DMS 273 (cell line): ENCODE results near the gene TRPV3.
"Not testable (repeated sequence)": the region's sequence is repeated elsewhere in the genome, so short reads cannot be mapped to it uniquely, and the experiment has no call there.

Experiments
- DNase-seq: peaks from one replicate; lab custom pipeline; 2025; ENCODE audit not compliant: unreplicated experiment; lab: John Stamatoyannopoulos, UW

Gene TRPV3

DNA sequence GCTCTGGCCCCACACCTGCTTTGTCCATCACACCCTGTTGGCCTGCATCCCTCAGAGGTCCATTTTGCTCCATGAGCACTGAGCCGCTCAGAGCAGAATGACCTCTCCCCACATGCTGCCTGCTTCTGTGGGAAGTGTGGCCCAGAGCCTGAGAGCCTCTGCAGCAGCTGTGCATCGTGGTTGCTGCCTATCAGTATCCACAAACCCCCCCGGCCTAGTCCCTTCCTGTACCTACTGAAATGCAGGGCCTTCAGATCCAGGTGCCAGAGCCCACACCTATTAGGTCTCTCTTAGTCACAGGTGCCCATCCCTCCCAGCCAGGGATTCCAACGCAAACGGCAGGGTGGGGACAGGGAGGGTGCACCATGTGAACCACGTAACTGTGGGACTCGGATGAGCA lies 16.6 kb upstream of the TRPV3 start:
- DNase-seq: no peak

DNA sequence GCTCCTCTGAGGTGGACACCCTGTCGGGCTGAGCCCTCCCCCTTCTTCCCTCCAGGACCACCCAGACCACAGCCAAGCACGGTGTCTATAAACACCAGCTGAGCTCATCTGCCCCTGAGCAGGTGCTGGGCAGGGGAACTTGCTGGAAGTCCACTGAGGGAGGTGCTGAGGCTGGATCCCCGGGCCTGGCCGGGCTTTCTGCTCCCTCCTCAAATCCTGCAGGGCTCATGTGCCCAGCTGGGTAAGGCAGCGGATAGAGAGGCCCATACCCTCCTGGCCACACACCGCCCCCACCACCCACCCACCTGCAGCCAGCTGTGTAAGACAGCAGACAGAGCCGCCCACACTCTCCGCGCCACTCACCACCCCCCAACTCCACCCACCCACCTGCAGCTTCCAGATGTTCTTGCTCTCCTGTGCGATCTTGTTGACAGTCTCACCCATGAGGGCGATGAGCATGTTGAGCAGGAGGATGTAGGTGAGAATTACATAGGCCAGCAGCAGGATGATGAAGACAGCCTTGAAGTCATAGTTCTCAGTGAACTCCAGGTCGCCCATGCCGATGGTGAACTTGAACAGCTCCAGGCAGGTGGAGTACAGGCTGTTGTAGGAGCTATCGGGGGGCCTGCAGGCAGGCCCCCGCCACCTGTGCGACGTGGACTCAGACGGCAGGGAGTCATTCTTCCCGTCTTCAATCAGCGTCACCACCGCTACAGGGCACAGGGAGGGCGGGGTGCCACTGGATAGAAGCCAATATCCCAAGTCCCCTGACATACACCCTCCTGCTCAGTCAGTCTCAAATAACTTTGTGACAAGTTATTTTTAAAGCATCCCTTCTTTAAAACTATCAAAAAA lies 15.9 kb upstream of the TRPV3 start:
- DNase-seq: no peak

DNA sequence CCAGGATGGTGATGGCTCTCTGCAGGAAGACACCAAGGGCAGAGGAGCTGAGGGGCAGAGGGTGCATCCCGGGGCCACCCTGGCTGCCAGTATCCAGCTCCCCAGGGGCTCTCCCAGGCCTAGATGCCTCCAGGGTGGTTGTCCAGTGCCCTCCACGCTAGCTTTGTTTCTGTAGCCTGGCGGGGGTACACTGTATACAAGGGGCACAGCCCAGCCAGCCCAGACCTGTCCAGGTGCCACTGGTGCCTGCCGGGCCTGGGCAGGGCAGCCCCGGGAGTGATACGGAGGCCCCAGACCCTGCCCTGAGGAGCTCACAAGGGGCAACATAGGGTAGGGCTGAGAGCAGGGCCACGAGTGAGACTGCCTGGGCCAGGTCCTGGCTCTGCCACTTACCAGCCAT lies 14.6 kb upstream of the TRPV3 start:
- DNase-seq: no peak

DNA sequence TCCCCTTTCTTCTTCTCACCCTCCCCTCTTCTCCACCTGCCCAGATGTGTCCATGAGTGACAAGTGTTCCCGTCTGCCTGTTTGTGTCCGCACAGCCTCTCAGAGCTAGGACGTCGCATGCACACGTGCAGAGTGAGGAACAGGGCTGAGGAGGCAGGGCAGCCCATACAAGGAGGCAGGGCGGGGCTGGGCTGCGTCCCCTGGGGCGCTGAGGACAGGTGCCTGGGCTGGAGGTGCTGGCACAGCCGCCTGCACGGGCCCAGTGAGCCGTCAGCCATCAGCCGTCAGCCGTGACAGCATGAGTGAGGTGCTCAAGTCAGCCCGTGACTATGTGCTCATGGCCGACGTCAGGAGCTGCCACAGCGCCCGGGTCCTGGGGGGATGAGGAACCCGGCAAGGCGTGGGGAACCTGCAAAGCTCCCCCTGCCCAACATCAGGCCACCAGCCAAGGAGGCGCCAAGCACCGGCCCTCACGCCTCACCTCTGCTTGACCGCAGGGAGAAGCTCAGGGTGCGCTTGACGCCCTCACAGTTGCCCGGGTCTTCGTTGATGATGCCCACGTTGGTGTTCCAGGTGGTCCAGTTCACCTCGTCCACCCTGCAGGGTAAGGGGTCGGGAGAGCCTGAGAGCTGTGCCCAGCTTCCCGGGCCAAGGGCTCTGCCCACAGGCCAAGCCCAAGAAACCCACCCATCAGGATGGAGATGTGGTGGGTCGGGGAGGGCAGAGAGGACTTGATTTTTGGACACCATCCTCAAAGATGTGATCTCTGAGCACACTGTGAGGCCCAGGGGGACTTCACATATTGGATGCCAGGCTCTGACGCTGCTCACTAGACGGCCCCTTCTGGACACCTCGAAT lies 13.7 kb upstream of the TRPV3 start:
- no peak for DNase-seq

DNA sequence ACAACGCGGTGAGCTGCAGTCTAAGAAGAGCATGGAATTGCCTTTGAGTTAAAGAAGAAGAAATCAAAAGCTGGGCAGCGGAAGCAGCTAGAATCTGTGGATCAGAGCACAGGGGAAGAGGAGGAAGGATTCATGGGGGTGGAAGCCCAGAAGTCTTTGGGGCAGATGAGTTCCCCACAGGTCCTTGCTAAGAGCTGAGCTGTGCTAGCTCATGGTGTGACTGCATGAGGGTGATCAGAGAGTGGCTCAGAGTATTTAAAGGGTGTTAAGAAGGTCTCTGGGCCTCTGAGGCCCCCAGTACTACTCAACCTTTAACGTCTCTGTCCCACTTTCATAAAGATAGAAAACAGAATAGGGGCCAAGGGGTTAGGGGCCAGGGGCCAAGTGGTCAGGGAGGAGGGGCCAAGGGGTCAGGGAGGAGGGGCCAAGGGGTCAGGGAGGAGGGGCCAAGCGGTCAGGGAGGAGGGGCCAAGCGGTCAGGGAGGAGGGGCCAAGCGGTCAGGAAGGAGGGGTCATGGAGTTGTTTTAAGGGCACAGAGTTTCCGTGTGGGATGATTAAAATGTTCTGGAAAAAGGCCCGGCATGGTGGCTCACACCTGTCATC lies 12.0 kb upstream of the TRPV3 start:
- no peak for DNase-seq

DNA sequence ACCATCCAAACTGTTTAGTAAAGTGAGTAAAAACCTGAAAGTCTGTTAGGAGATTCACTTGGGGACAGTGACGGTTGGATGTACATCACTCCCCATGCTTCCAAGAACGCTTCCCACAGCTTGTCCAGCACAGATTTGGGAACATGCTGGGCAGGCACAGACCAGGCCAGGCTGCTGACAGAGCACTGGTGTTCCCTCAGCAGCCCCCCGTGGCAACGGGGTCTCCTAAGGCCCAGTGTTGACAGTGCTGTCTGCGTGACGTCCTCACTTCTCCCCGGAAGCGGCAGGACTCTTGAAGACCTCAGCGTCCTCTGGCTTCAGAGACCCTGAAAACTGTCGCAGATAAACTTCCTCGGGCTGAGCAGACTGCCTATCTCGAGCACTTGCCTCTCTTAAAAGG lies 8.9 kb upstream of the TRPV3 start:
- DNase-seq: no peak

DNA sequence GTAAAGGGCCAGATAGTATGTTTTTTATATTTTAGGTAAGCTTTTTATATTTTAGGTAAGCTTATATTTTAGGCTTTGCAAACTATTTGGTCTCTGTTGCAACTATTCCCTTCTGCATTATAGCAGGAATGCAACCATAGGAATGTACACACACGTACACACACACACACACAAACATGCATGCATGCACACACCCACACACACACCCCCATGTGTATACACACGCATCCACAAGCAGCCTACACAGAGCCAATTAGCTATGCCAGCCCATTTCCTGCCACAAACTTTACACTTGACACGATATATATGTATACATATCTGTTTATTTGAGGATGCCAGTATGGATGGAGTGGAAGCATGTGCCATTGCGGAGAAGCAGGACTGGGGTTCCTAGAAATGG lies 7.5 kb upstream of the TRPV3 start:
- DNase-seq: no peak

DNA sequence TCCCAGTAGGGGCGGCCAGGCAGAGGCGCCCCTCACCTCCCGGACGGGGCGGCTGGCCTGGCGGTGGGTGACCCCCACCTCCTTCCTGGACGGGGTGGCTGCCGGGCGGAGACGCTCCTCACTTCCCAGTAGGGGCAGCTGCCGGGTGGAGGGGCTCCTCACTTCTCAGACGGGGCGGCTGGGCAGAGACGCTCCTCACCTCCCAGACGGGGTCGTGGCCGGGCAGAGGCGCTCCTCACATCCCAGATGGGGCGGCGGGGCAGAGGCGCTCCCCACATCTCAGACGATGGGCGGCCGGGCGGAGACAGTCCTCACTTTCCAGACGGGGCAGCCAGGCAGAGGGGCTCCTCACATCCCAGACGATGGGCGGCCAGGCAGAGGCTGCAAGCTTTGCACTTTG lies 6.6 kb upstream of the TRPV3 start:
- not testable (repeated sequence) for DNase-seq

DNA sequence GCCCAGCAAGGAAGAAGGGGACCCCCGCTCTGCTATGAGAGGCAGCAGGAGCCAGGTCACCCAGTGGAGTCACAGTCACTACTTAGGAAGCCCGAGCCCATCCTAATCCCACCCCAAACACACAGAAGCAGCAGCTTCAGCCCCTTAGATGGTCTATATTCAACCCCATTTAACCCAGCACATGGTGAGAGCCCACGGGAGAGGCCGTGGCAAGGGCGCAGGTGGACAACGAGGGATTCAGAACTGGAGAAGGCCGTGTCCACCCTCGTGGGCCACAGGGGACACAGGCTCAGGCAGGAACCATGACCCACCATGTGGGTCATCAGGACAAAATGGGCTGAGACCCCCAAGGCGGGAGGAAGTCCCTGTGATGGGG lies 1.6 kb upstream of the TRPV3 start:
- no peak for DNase-seq

DNA sequence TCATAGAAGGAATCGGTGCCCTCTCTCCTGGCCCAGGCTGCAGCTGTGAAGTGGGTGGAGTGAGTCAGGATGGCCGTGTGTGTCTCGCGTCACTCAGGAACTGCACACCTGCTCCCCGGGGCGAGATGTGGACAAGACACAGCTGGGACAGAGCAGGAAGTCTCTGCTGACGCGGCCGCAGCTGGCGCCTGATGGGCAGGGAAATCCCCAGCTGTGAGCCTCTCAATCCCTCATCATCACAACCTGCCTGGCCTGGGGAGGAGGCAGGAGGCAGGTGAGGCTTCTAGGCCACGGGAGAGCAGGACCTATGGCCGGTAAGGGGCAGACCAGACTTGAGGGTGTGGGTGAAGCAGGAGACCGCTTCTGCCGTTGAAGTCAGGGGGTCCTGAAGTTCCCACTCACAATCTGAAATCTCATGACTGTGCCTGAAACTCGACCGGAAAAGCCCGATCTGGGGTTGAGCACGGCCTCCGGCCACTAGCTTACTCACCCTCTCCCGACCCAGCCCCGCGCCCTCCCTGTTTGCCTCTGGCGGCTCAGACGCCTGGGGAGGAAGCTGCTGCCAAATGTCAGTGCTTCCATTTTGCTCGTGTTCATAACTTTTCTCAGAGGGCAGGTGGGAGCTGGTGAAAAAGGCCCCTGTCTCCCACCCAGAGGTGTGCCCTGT lies 1.1 kb upstream of the TRPV3 start:
- no peak for DNase-seq

DNA sequence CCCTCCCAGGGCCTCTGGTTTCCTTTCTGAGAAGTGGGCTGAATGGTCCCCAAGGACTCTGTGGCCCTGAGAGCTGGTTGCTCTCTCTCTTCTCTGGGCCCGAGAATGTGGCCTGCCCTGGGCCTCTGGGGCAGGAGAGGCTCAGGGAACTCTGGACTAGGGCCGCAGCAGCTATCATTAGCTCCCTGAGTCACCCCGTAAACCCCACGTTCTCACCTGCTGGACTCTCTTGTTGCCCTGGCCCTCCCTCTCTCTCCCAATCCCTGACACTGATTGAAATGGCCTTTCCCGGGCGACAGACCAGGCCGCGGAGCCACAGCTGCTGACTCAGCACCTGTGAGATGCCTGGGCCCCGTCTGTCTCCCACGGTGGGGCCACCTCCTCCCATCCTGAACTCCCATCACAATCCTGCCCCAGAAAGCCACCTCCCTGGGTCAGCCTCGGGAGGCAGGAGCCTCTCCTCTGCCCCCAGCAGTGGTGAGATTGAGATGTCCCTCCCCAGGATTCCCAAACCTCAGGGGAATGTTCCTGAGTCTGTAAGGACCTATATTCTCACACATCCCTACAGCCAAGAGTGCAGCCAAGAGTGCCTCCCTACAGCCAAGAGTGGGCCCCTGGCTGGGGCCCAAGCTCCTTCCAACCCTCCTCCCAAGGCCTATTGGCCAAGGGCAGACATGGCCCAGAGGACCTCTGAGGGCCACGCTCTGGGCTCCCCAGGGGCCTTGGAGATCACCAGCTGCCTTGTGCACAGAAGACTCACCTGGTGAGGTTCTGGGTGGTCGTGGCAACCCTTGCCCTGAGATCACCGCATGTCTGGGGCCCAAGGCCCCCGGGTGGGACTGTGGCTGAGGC lies 470 bp downstream of the TRPV3 start:
- no peak for DNase-seq

DNA sequence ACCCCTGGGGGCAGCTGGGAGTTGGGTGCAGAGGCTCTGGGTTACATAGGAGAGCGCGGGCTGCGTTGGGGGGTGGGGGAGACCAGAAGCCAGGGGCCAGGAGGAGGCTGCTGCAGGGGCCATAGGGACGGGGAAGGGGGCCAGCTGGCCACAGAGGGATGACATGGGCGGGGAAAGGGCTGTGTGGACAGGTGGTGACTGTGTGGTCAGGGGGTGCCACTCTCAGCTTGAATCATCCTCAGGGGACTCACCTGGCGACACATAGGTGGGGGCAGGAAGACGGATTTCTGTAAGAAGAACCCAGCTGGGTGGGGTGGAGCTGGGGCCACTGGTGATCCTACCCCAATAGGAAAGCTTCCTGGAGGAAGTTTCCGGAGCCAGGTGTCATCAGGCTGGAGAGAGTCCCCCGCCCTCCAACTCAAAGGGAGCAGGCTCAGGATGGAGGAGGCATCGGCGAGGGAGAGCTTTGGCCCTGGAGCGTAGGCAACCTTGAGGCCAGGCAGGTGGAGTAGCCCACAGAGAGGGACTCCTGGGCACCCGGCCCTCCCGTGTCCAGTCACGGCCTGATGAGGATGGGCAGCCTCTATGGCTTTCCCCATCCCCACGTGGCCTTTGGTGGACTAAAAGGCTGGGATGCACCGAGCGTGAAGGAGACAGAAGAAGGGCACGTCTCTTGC lies 1.2 kb downstream of the TRPV3 start:
- DNase-seq: no peak

DNA sequence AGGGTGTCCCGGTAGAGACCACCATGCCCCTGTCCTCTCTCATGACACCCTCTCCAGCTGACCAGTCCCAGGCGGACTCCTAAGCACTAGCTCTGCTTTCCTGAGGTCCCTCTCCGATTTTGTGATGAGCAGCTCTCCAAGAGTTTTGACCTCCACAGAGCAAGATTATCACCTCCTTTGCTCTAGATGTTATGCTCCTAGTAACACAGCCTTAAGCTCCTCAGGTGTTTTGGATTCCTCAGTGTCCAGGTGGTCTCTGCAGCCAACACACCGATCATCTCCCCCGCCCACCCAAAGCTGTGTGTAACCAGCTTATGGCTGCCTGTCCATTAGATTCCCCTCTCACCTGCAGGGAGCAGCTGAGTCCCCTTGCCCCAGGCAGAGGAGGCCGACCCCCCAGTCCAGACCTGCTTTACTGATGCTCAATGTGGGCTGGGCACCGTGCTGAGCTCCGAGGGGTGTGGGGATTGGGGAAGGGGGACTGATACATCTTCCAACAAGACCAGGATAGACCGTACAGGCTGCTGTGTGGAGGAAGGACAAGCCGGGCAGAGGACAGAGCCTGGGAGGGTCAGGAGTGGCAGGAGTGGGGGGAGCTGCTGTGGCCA lies 2.3 kb downstream of the TRPV3 start:
- DNase-seq: no peak

DNA sequence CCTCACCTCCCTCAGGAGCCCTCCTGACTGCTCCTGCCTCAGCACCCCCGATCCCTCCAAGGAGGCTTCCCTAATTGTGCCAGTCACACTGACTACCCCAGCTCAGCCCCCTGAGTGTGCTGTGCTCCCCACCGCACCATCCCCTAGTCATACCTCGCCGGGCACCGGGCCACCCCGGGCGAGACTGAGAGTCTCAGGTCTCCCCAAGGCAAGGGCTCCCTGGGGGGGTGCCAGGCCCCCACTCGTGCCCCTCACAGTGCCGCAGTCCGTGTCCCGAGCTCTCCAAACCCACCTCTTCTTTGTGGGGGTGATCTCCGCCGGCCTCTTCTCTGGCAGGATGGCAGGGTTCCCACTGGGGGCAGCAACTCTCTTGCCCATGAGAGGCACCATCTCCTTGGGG lies 3.2 kb downstream of the TRPV3 start:
- no peak for DNase-seq

DNA sequence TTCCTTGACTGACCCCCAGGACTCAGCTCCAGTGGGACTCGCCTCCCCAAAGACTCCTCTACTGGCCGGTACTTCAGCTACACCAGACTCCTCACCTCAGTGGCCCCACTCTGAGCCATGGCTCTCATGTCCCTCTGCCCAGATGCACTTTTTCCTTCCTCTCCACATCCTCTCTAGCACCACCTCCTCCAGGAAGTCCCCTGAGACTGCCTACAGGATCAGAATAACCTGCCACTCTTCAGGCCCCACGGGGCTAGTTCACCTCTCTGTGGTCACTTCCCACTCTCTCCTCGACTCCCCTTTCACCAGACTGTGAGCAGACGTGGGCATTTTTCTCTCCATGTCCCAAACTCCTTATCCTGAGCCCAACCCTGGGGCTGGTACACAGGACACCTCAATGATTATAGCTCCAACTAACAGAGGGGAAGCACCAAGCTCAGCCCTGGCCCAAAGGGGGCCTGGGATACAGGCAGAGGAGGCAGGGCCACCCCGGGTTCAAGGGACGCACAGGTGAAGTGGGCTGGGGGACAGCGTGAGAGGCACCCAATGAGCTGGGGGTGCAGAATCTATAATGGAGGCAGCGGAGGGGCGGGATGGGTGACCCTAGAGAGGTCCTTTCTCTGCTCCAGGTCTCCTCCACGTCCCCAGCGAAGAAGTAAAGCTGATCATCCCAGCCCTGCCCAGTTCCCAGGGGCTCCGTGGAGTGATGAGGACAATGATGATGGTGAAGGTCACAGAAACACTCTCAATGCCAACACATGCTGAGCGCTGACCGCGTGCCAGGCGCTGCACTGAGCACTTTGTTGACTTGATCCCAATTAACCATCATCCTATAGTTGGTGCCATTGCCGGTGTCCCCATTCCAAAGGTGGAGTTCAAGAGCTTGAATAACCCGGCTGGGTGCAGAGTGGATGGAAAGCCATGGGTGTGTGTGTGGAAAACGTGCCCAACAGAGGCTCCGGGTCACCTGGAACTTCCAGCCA lies 3.9 kb downstream of the TRPV3 start:
- DNase-seq: no peak

DNA sequence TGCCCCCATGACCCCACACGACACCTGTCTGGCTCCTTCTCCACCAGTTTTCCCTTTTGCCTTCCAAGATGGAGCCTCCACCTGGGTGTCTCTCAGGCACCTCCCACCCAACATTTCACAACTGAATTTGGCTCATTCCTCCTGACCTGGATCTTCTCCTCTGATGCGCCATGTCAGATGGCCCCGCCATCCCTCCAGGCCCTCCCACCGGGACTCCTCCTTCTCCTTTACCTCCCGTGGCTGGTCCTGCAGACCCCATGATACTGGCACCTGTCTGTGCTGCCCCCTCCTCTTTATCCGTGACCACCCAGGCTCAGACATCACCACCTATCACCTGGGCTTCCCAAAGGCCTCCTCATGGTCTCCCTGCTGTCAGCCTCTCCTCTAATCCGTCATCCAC lies 4.7 kb downstream of the TRPV3 start:
- no peak for DNase-seq

DNA sequence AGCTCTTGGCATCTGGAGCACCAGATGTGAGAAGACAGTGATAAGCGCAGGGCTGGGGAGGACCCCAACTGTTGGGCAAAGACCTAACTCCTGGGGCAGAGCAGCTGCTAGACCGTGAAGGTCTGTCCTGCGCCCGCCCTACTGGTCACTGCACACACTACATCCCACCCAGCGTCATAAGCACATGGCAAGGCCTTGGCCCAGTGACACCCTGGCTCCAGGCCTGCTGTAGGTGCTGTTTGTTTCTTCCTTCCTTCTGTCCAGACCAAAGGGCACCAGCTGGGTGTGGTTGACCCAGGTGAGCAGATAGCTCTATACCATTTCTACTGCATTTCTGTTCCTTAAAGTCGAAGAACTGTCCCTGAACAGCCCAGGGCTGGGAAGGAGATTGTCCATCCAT lies 6.4 kb downstream of the TRPV3 start:
- peak; percentile 19 for DNase-seq

DNA sequence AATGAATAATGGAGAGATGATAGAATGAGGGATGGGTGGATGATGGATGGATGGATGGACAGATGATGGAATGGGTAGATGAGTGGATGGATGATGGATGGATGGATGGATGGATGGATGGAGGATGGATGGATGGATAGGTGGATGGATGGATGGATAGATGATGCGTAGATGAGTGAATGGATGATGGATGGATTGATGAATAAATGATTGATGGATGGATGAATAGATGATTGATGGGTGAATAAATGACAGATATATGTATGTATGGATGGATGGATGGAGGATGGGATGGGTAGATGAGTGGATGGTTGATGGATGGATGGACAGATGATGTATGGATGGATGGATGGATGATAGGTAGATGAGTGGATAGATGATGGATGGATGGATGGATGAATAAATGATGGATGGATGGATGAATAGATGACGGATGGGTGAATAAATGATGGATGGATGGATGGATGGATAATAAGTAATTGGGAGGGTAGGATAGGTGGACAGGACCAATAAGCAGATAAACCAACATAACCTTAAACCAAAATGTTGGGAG lies 7.9 kb downstream of the TRPV3 start:
- DNase-seq: no peak
